Left lobe of liver (tissue), 2 donors: Measurements from ENCODE around the gene HOXA9. TPM values are rescaled to one million over a fixed set of nuclear protein-coding genes. Genes with fewer than 3 reads are reported as not detected.
A peak's percentile ranks its signal among the peaks of the same experiment; 100 is the strongest.

ENCODE experiments used
- ATAC-seq: fragments of 200-7000 bp; cut with Tn5 transposase; one replicate; pipeline ENCODE4 v1.9.1; 2020; ENCODE audit warnings: mild to moderate bottlenecking, moderate library complexity
- DNase-seq: peaks from one replicate; pipeline ENCODE4 v3.0.0-alpha.2; 2020; ENCODE audit warnings: low spot score
- total RNA-seq: library from RNA; stranded (reverse); gene quantifications from one replicate; pipeline ENCODE4 v1.2.1, GENCODE V29; 2021
- donor health status: DM: no; HTN: no; CAD: no; lungs with moderate emphysema.
- donor health status: DM: no; HTN: yes; CAD: no.

HOXA9 gene
- total RNA-seq, 1 donor from 2014 or later = not detected

GRCh38 chr7:27145165-27145913, 20.0 kb downstream of the HOXA9 start:
- ATAC-seq (no peak), DNase-seq (peak; percentile 32)

GRCh38 chr7:27144781-27145164, 20.6 kb downstream of the HOXA9 start:
- ATAC-seq (no peak), DNase-seq (peak; percentile 38)

- DNase-seq (peak; percentile 6), ATAC-seq (no peak)
Measured at GRCh38 chr7:27143950-27144780, 21.2 kb downstream of the HOXA9 start.

GRCh38 chr7:27143023-27143949, 22.1 kb downstream of the HOXA9 start, which contains the start of gene HOXA5:
Gene HOXA5 (minus strand): TSS chr7:27143681. CDS start chr7:27143607, 74 bp downstream.
- peak; percentile 67 for ATAC-seq

GRCh38 chr7:27142580-27143022, 22.7 kb downstream of the HOXA9 start:
- peak; percentile 40 for DNase-seq
- no peak for ATAC-seq

More at GRCh38 chr7:27143023-27143949, 22.1 kb downstream of the HOXA9 start, which contains the start of gene HOXA5:
- peak; percentile 47 for DNase-seq

GRCh38 chr7:27141923-27142579, 23.3 kb downstream of the HOXA9 start:
- DNase-seq (peak; percentile 39), ATAC-seq (peak; percentile 23)

GRCh38 chr7:27141137-27141922, 24.0 kb downstream of the HOXA9 start:
- DNase-seq (no peak), ATAC-seq (no peak)

GRCh38 chr7:27140126-27140857, 25.0 kb downstream of the HOXA9 start:
- no peak for ATAC-seq
- DNase-seq = no peak

GRCh38 chr7:27139334-27140125, 25.8 kb downstream of the HOXA9 start:
- peak; percentile 40 for DNase-seq
- ATAC-seq = no peak

GRCh38 chr7:27138985-27139333, 26.4 kb downstream of the HOXA9 start:
- no peak for ATAC-seq
- DNase-seq = no peak

- no peak for ATAC-seq
- peak; percentile 14 for DNase-seq
Measured at GRCh38 chr7:27138472-27138871, 26.9 kb downstream of the HOXA9 start.

GRCh38 chr7:27137640-27138315, 27.6 kb downstream of the HOXA9 start:
- no peak for ATAC-seq
- DNase-seq = no peak

GRCh38 chr7:27134392-27134791, 30.9 kb downstream of the HOXA9 start:
- ATAC-seq = no peak
- DNase-seq = no peak

- peak; percentile 21 for DNase-seq
- ATAC-seq = no peak
Measured at GRCh38 chr7:27133409-27134231, 31.7 kb downstream of the HOXA9 start.

- DNase-seq = no peak
- ATAC-seq = no peak
Measured at GRCh38 chr7:27132978-27133377, 32.4 kb downstream of the HOXA9 start.

- no peak for ATAC-seq
- no peak for DNase-seq
Measured at GRCh38 chr7:27132214-27132613, 33.1 kb downstream of the HOXA9 start.
